Dermis blood vessel endothelial cell (primary cell): ENCODE results near the gene POLRMT. TPM values are rescaled to one million over a fixed set of nuclear protein-coding genes. Genes with fewer than 3 reads are reported as not detected.

Experiments
- DNase-seq: peaks from one replicate; pipeline ENCODE4 v3.0.0; 2010
- total RNA-seq: library from RNA; depleted of rRNA; stranded (reverse); fragments of >200 nt; gene quantifications from 2 replicates; pipeline ENCODE4 v1.2.3, GENCODE V29; 2014

POLRMT gene
- total RNA-seq, 1 donor from 2014 or later: 29.1 TPM

- peak; percentile 95 for DNase-seq
Measured at GRCh38 chr19:662962-663681, 29.8 kb upstream of the POLRMT start, which contains the start of gene RNF126. RNF126 (minus strand) TSS chr19:663214; CDS start chr19:663121, 93 bp downstream.

GRCh38 chr19:662207-662961 lies 29.0 kb upstream of the POLRMT start:
- peak; percentile 58 for DNase-seq

- peak; percentile 31 for DNase-seq
Measured at GRCh38 chr19:661427-662196, 28.3 kb upstream of the POLRMT start.

GRCh38 chr19:660793-661426 lies 27.6 kb upstream of the POLRMT start:
- no peak for DNase-seq

GRCh38 chr19:658916-659839 lies 25.8 kb upstream of the POLRMT start:
- DNase-seq: no peak

- DNase-seq: no peak
Measured at GRCh38 chr19:658059-658839, 24.9 kb upstream of the POLRMT start.

- DNase-seq: no peak
Measured at GRCh38 chr19:657611-658010, 24.3 kb upstream of the POLRMT start.

- DNase-seq: no peak
Measured at GRCh38 chr19:656751-657559, 23.6 kb upstream of the POLRMT start.

- no peak for DNase-seq
Measured at GRCh38 chr19:655691-656090, 22.4 kb upstream of the POLRMT start.

- no peak for DNase-seq
Measured at GRCh38 chr19:653425-653824, 20.1 kb upstream of the POLRMT start.

GRCh38 chr19:652467-653389 lies 19.4 kb upstream of the POLRMT start:
- DNase-seq: no peak

GRCh38 chr19:651991-652390 lies 18.7 kb upstream of the POLRMT start:
- DNase-seq: no peak

GRCh38 chr19:651114-651818 lies 17.9 kb upstream of the POLRMT start:
- no peak for DNase-seq

- DNase-seq: no peak
Measured at GRCh38 chr19:650121-650520, 16.8 kb upstream of the POLRMT start.

GRCh38 chr19:648904-649801 lies 15.8 kb upstream of the POLRMT start:
- DNase-seq: no peak

- no peak for DNase-seq
Measured at GRCh38 chr19:648305-648704, 15.0 kb upstream of the POLRMT start.
